ENCODE results near the gene MRPL34. TPM values are rescaled to one million over a fixed set of nuclear protein-coding genes. Genes with fewer than 3 reads are reported as not detected.

Gene MRPL34
- total and polyA plus RNA-seq, 4 donors: 23.3 to 301 (median 140) TPM

GRCh38 chr19:17329366-17330261, 23.9 kb downstream of the MRPL34 start:
- no peaks in the 10 kb centered on the region for H3K36me3 ChIP-seq (ENCODE audit: control insufficient read depth in 4 of 4, insufficient read depth in 3 of 4, low read depth in 1 of 4, low read length in 3 of 4)
- H3K27ac ChIP-seq (ENCODE audit: low read depth in 1 of 2, low read length in 2 of 2): no peak overlapping the region
- H3K27me3 ChIP-seq (ENCODE audit: control insufficient read depth in 4 of 4, insufficient read depth in 4 of 4, low read length in 3 of 4): no peaks in the 10 kb centered on the region
- no peak for DNase-seq (ENCODE audit: low spot score)
- WGBS: 68% methylated on average over 51 of the region's 51 CpGs
- no peak overlapping the region for H3K4me3 ChIP-seq (ENCODE audit: low read depth in 1 of 3, low read length in 3 of 3)
- no peak overlapping the region for H3K9ac ChIP-seq (ENCODE audit: low read depth in 1 of 2, low read length in 2 of 2)
- H3K9me3 ChIP-seq (ENCODE audit: control insufficient read depth in 4 of 4, low read length in 3 of 4): no peaks in the 10 kb centered on the region
- no peak for TF ChIP-seq TAF1 (conservative IDR thresholded peaks at IDR 0.05)
- TF ChIP-seq HNF4A (conservative IDR thresholded peaks at IDR 0.05): no peak
- TF ChIP-seq ATF3 (IDR thresholded peaks at IDR 0.05): no peak
- no peak for TF ChIP-seq MAX (IDR thresholded peaks at IDR 0.05)
- no peak for TF ChIP-seq YY1 (IDR thresholded peaks at IDR 0.05)
- TF ChIP-seq GABPA (IDR thresholded peaks at IDR 0.05 in 1 of 2, conservative IDR thresholded peaks at IDR 0.05 in 1 of 2): no peak
- no peak for TF ChIP-seq HNF4G (IDR thresholded peaks at IDR 0.05)
- no peak for TF ChIP-seq REST (IDR thresholded peaks at IDR 0.05)
- TF ChIP-seq FOXA1 (IDR thresholded peaks at IDR 0.05): no peak
- TF ChIP-seq RAD21 (IDR thresholded peaks at IDR 0.05): no peak
- TF ChIP-seq NR2F2 (IDR thresholded peaks at IDR 0.05): no peak
- TF ChIP-seq ZBTB33 (IDR thresholded peaks at IDR 0.05): no peak
- no peak for TF ChIP-seq SP1 (IDR thresholded peaks at IDR 0.05)
- TF ChIP-seq FOXA2 (IDR thresholded peaks at IDR 0.05): no peak
- no peak for TF ChIP-seq EGR1 (IDR thresholded peaks at IDR 0.05; ENCODE audit: low read depth in 2 of 2)
- TF ChIP-seq RXRA (IDR thresholded peaks at IDR 0.05): no peak
- no peak for TF ChIP-seq CTCF (IDR thresholded peaks at IDR 0.05; ENCODE audit: low read depth, low read length, missing input control)
- no peak for TF ChIP-seq JUND (IDR thresholded peaks at IDR 0.05)
- peaks cover 15 to 32% (median 21%) of the 10 kb centered on the region in 4 donors for H3K4me1 ChIP-seq (ENCODE audit: control insufficient read depth in 4 of 4, insufficient read depth in 4 of 4, low read length in 3 of 4)
